Measurements from ENCODE around the gene FYCO1. TPM values are rescaled to one million over a fixed set of nuclear protein-coding genes. Genes with fewer than 3 reads are reported as not detected.
A peak's percentile ranks its signal among the peaks of the same experiment; 100 is the strongest.

FYCO1 gene
- total RNA-seq, 1 donor from 2014 or later, result 73.2 TPM

DNA sequence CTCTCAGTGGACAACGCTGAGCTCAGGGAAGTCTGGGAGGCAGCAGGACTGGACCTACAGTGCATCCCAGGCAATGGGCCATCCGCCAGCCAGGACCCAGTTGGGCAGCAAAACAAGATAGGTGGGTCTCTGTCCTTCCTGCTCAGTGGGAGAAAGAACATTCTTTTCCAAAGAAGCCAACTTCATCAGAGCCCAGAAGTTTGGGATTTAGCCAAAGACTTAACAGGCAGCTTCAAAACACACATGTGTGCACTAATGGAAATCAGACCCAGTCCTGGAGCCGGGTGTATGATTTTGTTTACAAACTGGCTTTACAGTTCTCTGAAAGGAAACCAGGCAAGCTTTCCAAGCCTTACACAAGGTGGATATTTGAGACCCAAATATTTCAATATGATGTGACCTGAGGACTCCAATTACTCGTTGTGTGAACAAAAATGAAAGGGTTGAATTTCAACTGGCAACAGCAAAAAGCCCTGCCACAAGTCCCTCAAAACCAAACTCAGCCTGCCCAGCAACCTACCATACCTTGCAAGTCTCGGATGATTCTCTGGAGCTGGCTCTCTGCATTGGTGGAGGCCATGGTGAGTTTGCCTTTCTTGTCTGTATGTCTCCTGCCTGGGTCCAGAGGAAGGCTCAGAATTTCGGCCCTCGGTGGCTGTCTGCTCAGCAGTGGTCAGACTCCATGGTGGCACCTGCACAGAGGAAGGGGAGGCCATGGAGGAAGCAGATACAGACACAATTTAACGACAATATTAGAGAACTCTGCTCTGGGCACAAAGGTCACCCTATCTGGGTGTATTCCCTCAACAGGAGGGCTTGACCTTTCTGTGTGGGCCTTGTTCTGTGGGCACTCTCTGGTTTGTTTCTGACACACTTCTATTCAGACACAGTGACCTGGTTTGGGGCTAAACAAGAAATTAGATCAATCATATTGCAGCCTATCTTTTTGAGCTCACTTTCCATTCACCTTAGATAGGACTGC, 11.0 kb downstream of the FYCO1 start:
- DNase-seq, result peak; percentile 91

DNA sequence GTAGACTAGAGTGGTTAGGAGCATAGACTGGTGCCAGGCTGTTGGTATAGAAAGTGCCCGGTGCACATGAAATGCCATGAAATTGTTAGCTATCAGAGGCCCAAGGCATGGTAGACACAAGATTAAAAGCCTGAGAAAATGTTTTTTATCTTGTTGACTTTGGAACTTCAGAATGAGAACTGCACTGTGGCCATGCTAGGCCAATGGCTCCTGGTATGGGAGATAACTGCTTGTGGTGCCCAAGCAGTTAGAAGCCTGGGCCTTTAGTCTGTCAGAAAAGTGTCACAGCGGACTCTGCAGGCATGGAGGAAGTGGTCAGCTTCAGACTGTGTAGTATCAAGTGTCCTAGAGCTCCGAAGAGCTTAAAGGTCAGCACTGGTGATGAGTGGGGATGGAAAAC, 11.9 kb downstream of the FYCO1 start:
- DNase-seq, result no peak

DNA sequence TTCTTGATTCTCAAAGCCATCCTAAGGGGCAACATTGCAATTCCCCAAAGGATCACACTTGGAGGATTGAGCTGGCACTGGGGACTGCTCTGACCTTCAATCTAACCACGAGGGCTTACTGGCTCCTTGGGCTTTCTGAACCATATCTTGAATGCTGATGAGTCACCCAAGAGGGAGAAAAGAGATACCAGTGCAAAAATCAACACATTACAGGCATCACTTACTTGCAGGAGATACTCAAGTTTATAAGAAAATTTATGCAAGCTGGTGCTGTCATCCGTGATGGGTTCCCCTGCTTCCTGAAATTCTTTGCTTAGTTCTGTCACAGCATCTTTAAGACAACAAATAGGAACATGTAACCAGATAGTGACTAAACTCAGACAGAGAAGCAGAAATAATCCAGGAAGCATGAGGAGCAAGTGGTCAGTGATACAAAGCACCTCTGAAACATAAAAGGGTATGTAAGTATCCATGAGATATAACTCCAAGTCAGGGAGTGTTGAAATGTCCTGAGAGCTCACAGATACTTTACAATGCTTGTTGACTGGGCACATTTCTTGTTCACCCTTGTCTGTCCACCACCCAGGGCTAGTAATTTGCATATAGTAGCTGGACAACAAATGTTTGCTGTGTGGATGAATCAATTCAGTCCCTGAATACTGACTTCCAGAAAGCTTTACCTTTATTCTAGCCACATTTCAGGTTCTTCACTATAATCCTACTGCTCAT, 14.1 kb downstream of the FYCO1 start:
- DNase-seq, result no peak

DNA sequence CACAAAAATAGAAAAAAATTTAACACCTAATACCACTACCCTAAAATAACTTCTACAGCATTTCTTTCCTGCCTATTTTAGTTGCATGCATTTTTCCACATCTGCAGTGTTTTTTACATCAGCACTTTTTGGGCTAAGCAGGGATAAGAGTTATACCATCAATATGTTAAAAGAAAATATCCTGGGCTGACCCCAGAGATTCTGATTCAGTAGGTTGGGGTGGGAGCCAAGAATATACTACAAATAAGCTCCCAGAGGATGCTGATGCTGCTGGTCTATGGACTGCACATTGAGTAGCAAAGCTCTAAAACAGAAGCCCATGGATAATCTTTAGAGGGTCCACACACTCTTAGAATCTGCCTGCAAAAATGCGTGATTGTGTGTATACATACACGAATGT, 14.8 kb downstream of the FYCO1 start:
- DNase-seq, result no peak

DNA sequence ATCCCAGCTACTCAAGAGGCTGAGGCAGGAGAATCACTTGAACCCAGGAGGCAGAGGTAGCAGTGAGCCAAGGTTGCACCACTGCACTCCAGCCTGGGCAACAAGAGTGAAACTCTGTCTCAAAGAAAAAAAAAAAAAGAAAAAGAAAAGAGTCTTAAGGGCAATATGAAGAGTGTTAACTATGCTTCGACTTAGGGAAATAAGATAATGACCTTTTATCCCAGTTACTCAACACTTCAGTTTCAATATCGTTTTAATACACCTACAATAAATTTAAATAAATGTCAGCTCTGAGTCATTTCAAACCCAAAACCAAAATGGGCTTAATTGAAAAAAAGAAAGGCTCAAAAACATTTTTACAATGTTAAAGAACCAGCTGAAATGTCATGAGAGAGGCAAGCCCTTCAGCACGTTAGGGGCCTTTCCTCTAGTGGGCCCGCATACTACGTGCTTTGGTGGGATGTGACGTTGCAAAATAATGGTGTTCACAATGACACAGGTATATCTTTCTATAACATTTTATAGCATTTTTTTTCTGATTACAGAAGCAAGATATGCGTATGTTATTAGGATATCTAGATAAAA, 15.3 kb downstream of the FYCO1 start:
- no peak for DNase-seq

DNA sequence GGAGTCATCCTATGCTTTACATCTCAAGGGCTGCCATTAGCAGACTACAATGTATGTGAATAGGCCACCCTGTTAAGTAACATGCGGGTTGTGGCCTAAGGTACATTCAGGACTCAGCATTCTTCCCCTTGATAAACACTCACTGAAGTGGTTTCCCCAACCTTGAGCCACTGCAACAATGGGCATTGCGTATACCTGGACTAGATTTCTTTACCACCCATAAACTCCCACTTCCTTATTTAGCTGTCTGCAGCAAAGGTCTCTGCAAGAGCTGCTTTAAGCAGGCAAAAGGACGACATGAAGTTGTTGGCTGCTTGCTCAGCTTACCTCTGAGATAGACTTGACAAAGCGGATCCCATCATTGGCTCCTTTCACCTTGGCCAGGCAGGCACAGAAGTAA, 16.2 kb downstream of the FYCO1 start:
- no peak for DNase-seq

DNA sequence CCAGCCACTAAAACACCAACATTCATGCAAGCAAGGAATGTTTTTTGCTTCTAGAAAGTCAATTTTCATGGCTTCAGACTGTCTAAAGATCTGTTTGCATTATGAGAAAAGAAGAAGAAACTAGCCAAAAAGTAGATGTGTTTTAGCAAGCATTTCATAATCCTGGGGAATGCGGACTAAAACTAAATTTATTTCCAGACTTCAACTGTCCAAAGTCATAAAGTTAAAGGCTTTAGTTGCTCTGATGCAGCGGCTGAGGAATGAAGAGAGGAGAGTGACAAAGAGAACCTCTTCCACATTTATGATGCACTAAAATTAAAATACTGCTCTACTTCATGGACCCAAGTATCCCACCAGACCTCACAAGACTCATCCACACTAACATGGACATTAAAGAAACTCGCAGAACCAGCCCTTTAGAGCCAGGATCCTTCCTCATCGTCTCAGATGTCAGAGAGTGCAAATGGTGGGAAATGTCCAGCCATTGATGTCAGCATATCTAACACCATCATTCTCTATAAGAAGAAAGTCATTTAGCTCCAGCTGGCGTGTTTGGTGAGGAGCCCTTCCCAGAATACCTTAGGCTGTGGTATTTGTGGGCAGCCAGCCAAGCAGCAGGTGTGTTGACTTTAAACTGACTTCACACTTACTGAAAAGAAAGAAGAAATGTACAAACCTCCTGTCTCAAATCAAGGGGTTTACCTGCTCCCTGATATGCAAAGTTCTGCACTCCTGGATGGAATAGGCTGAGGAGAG, 17.4 kb downstream of the FYCO1 start:
- peak; percentile 78 for DNase-seq

DNA sequence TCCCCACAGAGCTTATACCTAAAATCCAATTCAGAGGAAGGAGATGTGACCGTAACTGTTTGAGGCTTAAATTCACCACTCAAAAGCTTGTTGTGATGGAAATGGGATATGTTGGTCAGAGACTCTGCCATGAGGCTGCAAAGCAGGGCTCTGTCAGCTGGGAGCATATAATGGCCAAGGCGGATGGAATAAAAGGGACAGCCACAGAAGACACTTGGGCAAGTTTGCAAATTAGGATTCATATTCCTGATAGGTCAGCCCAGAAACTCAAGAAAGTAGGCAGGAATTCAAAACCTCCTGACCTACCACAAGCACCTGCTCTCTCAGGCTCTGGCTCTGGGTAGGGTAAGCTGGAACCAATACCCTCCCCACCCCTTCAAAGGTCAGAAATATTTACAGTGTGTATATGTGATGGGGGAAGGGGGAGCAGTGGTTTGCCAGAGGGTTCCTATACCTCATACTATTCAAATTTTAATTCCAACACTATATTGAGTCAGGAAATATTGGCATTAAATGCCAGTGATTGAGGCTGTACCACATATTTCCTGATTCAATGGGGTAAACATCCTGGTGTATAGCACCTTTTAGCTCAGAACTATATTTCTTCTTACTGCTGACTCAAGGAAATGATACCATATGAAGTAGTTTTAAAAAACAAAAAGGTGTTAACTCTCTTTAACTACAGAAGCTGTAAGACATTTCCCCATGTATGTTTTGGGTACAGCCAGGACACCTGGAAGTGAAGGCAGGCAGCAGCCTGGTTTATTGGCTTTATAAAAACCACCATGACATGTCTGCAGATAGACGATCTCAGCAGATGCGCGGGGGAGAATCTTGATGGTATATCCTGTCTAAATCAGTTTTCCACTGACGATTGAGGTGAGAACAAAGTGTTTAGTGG, 19.2 kb downstream of the FYCO1 start:
- no peak for DNase-seq

DNA sequence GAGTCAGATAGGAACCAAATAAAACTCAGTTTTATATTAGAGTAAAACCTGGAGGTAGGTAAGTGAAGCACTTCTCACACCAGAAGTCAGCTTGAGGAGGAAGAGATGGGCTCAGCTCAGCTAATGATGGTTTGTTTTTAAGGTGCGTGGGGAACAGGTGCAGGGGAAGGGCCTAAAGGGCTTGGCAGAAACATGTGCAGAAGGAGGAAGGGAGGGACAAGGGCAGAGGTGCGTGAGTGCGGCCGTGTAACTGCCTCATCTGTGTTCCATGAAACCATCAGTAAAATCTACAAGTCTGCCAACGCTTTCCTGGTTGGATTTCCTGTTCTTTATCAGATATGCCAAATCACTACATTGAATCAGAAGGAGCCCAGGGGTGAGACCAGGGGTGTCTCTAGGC, 19.9 kb downstream of the FYCO1 start:
- DNase-seq, result no peak

DNA sequence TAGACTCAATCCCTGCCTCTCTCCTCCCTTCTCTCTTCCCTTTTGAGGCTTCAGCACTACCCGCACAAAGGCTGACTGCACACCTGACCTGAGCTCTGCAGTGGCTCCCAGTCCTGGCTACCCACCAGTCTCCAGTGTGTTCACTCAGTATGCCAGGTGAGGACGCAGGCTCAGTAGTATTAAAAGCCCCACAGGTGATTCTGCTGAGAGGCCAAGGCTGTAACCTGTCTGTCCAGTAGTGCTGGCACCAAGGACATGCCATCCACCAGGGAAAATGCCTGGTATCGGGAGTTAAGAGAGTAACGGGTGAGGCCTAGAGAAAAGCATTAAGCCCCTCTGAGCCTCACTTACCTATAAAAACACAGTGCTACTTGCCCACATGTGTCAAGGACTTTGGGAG, 20.9 kb downstream of the FYCO1 start:
- no peak for DNase-seq

DNA sequence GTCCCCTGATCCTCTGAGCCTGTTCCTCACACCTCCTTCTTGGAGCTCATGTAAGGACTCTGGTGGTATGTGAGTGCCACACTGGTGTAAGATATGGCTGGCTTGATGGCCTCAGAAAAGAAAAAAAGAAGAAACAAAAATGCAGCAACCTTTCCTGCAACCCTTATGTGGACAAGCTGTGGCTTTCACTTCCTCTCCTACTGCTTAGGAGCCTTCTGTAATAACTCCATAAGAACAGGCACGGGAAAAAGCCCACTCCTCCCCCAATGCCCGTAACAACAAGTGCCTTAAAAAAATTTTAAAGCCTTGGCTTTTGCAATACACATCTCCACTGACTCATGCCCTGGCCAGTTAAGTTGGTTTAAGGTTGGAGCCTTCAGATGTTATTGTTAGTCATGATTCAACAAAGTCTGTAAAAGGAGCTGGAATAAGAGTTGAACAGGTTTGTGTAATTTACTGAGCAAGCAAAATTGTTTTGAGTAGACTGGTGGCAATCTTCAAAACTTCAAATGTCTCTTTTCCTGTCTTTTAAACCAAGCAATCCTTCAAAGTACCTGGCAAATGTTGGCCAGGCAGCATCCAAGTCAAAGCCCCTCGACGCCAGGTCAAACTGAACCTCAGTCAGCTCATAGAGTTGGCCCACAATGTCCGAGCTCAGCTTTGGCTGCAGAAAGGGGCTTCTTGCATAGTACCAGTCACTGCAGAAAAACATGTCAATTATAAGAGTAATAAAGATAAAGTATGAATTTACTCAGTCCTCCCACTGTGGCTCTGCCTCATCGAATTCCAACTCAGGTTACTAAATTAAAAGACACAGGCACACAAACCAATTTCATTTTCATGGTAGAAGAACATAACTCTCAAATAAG, 22.9 kb downstream of the FYCO1 start:
- DNase-seq, result no peak

DNA sequence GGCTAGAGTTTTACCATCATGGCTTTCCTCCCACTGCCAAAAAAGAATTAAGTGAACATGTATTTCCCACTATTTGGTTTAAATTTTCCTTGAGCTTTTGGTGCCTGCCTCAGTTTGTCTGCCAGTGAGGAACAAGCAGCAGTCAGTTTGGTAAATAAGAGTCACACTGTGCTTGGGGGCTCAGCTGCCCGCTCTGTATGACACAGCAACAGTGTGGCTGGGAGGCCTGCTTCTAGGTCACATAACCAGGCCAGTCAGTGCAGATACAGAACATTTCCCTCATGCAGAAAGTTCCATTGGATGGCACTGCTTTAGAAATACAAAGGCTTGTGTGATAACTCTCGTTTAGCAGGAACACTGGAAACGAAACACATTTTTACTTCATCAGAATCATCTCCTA, 25.7 kb downstream of the FYCO1 start:
- no peak for DNase-seq

DNA sequence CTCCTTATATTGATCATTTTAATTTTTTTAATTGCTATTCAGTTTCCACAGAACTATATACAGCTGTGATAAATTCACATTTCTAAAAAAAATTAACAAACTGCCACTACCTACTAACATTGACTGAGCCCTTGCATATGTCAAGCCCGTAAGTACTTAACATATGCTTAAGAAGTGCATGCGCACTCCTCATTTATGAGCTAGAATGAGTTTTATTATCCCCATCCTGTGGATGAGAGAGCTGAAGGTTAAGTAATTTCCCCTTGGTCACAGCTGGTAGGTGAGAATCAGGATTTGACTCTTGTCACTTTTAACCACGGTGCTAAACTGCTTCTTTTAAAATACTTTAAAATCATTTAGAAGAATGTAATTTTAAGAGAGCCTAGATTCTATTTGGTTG, 26.5 kb downstream of the FYCO1 start:
- no peak for DNase-seq

DNA sequence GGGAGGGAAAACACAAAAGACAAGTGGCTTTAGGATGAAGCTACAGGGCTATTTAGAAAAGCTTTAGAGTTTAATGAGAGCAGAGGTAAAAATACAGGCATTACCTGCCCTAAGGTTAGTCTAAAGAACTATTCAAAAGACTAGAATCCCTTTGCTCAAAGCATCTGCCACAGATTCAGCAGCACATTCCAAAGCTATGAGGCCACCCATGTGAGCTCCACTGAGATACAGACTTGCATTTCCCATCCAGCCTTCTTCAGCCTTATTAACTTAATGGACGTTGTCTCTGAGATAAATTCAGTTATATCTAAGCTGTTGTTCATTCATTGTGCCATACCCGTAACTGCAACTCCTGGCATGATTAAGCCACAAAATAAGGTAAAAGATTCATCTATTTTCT, 26.9 kb downstream of the FYCO1 start:
- DNase-seq, result peak; percentile 46

DNA sequence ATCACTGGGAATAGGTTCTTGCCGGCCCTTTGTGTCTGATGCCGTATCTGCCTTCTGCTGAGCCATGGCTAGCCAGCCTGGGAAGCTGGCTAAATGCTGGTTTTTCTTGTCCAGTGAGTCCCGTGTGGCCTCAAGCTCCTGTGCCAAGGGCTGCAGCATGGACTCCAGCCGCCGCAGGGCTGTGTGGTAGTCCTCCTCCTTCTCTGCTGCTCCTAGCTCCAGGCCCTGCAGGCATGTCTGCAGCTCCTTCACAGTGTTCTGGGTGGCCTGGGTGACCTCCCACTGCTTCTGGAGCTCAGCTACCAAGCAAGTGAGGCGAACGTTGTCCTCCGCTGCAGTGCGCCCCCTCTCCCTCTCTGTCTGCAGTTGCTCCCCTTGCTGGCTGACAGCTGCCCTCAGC, 27.5 kb downstream of the FYCO1 start:
- no peak for DNase-seq

DNA sequence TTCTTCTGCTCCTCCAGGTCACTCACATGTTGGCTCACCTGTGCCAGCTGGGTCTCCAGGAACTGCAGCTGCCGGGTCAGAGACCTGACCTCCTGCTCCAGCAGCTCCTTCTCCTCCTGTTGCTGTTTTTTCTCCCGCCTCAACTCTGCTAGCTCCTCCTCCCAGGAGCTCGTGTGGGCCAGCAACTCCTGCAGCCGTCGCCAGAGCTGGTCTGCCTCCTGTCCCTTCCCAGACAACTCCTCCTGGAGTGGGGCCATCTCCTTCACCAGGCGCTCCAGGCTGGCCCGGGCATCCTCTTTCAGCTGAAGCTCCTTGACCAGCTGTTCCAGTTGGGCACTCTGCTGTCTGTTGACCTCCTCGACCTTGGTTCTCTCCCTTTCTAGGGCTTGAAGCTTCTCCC, 27.9 kb downstream of the FYCO1 start:
- DNase-seq, result peak; percentile 34

DNA sequence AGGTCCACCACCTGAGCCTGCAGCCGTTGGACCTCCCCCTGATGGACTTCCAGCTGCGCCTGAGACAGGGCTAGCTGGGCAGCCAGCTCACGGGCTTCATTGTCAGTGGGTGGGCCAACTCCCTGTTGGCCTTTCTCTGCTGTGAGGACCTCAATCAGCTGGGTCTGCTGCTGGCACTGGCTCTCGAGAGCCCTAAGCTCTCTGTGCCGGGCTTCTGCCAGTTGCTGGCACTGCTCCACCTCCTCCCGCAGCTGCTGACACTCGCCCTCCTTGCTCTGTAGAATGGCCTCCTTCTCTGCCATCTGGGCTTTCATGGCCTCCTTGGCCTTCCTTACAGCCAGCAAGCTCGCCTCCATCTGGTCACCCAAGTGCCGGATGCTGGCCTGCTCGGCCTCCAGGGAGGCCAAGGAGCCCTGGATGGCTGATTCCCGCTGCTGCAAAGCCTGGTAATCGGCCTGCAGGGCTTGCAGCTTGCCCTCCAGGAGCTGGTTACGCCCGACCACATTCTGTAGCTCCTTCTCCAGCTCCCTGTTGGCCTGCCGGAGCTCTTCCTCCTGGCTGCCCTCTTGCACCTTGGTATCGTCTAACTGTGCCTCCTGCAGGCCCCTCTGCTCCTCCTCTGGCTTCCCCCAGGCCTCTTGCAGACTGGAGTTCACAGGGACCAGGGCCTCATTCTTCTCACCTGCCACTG, 28.5 kb downstream of the FYCO1 start:
- DNase-seq, result peak; percentile 83

DNA sequence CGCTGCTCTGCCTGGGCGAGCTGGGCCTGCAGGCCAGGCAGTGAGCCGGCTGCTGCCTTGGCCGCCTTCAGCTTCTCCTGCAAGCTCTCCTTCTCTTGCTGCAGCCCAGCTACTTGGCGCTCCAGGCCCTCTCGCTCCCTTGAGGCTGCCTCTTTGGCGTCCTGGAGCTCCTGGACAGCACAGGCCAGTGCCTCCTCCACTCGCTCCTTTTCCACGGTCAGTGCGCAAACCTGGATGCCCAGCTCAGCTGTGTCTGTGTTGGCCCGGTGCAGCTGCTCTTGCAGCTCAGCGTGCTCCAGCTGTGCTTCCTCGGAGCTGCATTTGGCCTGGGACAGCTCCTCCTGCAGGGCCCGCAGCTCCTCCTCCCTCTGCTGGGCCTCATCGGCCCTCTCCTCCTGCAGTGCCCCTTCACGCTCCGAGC, 29.2 kb downstream of the FYCO1 start:
- peak; percentile 86 for DNase-seq

DNA sequence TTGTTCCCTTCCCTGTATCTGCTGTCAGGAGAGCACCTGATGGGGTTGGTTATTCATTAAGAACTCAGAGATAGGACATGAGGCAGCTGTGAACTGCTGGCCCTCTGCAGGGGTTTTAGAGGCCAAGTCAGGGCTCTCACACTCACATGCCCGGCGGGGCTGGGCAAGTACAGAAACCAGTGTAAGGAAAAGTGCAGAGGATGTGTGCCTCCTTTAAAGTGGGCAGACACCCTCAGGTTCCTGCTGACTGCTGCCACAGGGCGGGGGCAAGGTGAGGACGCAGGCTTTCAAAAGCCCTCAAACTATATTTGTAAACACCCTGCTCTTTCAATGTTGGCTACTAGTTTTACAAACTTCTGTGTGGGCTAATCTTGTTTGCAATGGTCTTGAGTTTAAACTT, 30.0 kb downstream of the FYCO1 start:
- no peak for DNase-seq

DNA sequence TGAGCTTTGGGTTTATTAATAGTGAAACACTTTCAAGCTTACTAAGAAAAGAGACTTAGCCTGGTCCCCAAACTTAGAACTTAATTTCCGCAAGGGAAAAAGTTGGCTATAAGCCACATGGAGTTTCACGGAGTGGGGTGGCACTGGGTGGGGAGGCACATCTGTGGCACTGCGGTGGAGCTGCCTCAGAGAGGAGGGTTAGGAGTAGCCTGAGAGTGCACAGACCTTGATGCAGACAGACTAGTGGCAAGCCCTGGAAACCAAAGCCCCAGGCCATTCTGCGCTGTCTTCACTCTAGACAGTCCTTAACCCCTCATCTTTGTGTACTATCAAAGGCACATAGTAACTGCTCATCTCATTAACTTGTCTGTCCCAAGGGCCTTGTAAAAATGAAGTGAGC, 30.4 kb downstream of the FYCO1 start:
- DNase-seq, result no peak

All from tongue (tissue), 2 donors.